Measurements from ENCODE around the gene UGT2B15.
"Not testable (repeated sequence)": the region's sequence is repeated elsewhere in the genome, so short reads cannot be mapped to it uniquely, and the experiment has no call there.

Gene UGT2B15
- total RNA-seq, result 0 reads per million in 4 experiments

DNA sequence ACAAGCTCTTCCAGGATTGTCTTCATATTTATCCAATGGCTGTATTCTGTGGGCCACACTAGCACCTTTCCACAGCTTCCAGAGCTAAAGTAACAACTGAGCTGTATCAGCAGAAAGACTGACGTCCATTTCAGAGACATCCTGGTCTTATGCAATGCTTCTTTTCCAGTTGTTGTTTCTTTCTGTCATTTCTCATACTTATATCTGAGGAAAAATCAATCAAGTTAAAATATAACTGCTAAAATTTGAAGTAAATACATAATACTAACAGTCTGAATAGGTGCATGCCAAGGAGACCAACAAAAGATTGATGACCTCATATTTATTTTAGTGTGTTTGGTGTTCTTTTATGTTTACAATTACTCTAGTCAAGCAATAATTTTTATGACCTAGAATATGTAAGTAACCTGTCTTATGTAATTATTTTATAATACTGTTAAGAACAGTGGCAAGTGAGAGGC, at the start of gene UGT2B15:
UGT2B15 (minus strand) TSS at position 174 of the 461 bp plus-strand sequence; CDS start at position 140, 34 bp downstream.
- DNase-seq, result not testable (repeated sequence)

DNA sequence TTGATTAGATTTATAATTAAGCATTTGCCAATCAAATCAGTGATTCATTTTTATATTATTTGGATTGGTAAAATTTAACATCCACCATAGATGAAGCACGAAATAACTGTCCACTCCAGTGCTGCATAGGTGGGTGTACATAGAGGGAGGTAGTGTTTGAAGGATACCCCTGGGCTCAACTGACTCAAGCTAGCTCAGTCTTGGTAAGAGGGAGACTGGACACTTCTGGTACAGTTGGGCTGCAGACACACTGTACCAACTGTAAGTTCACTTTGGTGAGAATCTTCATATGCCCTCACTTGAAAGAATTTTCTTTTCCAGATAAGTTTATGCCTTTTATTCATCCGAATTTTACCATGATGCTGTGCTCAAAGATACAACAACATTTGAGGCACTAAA, 48.6 kb upstream of the UGT2B15 start:
- no peak for DNase-seq

DNA sequence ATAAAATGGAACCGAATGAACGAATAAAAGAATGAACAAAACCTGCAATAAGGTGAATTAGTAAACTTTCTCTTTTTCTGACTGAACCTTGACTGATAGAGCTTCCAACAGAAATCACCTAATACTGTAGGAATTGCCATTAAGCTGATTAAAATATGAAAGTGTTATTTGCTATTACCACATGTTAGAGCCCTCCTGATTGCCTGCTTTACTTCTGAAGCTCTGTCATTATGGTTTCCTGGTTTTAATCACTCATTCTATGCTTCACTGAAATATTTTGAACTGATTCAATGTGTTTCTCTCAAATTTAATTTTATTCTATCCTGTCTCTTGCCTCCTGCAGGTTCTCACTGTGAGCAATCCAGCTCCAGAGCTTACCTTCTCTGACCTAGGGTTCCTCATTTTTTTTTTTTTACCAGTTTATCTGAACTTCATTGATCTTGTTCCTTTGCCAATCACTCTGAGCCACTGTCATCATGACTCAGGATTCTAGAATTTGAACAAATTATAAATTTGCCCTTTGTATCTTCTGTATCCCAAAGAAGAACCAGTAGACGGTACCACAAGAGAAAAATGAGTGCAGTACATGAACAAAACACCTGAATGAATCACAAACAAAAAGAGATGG, 48.1 kb upstream of the UGT2B15 start:
- no peak for DNase-seq

DNA sequence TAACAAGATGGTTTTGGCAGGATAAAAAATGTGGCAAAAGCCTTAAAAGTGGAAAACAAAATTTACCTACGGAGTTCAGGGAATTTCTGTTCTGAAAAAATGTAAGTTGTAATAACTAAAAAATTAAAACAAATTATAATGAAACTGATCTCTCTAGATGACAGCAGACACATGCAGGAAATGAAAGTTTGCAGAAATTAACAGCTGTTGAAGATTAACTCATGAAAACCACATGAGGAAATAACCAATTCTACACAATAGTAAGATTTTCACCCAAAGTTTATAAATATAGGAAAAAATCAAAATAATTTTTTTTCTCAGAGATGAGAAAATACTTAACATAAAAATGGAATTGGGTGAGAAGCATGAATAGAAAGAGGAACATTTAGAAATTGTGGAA, 47.5 kb upstream of the UGT2B15 start:
- no peak for DNase-seq

DNA sequence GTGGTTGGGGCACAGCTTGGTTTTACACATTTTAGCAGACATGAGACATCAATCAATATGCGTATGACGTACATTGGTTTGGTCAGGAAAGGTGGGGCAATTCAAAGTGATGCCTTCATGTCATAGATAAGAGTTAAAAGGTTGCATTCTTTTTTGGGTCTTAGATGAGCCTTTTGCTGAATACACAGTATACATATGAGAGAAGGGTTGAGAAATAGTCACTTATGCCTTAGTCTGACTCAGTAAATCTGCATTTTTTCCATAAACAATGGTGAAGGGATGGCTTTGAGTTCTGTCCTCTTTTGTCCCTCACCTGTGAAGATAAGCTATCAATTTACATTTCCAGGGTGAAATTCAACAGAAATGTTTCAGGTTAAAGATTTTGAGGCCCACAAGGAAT, 43.9 kb upstream of the UGT2B15 start:
- no peak for DNase-seq

DNA sequence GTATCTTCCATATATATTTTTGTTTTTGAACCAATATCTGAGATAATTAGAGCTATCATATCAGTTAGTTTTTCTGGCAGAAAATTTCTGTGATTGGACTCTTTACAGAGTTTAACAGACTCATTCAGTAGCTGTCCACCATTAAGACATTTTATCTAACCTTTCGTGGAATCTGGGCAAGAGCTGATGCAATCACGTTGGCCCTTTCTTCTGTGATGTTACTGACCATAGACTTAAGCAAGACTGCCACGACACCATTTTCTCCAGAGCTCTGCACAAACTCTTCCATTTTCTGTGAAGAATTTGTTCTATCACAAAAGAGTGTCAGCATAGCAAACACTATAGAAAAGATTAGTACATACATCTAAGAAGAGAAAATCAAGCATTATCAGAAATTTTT, 41.8 kb upstream of the UGT2B15 start:
- DNase-seq, result no peak

DNA sequence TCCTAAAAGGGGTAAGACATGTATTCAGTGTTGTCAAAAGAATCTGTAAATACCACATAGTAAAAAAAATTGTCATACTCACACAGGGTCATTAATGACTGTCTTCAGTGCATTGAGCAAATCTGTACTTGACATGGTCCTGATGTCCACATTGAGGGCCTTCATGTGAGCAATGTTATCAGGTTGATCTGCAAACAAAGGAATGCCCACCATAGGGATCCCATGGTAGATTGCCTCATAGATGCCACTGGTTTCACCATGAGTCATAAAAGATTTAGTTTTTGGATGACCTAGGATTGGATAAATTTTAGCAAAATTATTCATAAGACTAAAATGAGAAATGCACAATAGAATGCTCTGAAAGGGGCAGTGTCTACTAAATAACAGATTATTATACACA, 38.1 kb upstream of the UGT2B15 start:
- no peak for DNase-seq

DNA sequence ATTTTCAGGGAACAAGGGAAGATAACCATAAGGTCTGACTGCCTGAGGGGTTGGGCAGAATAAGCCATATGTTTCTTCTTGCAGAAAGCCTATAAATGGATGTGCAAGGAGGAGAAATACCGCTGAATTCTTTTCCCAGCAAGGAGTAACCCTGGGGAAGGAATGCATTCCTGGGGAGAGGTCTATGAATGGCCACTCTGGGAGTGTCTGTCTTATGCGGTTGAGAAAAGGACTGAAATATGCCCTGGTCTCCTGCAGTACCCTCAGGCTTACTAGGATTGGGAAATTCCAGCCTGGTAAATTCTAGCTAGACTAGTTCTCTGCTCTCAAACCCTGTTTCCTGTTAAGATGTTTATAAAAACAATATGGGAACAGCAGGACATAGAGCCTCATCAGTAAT, 32.7 kb upstream of the UGT2B15 start:
- DNase-seq, result not testable (repeated sequence)

DNA sequence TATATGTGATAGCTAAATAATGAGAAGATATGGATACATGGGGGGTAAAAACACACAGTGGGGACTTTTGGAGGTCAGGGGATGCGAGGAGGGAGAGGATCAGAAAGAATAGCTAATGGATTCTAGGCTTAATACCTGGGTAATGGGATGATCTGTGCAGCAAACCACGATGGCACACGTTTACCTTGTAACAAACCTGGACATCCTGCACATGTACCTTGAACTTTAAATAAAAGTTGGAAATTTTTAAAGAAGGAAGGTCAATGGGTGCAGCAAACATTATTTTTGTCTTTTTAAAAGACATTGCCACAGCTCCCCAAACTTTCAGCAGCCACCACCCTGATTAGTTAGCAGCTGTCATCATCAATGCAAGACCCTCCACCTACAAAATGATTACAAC, 29.7 kb upstream of the UGT2B15 start:
- no peak for DNase-seq

DNA sequence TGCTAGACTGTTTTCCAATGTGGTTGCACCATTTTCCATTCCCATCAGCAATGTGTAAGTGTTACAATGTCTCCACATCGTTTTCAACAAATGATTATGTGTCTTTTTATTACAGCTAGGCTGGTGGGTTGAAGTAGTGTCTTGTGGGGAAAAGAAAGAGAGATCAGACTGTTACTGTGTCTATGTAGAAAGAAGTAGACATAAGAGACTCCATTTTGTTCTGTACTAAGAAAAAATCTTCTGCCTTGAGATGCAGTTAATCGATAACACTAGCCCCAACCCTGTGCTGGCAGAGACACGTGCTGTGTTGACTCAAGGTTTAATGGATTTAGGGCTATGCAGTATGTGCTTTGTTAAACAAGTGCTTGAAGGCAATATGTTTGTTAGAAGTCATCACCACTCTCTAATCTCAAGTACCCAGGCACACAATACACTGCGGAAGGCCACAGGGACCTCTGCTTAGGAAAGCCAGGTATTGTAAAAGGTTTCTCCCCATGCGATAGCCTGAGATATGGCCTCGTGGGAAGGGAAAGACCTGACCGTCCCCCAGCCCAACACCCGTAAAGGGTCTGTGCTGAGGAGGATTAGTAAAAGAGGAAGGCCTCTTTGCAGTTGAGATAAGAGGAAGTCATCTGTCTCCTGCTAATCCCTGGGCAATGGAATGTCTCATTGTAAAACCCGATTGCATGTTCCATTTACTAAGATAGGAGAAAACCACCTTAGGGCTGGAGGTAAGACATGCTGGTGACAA, 23.0 kb upstream of the UGT2B15 start:
- DNase-seq, result no peak

DNA sequence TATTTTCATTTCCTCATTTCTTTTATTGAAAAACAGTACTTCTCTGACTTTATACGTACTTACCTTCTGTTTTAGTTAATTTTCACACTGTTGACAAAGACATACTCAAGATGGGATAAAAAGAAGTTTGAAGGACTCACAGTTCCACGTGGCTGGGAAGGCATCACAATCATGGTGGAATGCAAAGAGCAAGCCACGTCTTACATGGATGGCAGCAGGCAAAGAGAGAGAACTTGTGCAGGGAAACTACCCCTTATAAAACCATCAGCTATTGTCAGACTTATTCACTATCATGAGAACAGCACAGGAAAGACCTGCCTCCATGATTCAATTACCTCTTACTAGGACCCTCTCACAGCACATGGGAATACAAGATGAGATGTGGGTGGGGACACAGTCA, 20.7 kb upstream of the UGT2B15 start:
- DNase-seq, result no peak

DNA sequence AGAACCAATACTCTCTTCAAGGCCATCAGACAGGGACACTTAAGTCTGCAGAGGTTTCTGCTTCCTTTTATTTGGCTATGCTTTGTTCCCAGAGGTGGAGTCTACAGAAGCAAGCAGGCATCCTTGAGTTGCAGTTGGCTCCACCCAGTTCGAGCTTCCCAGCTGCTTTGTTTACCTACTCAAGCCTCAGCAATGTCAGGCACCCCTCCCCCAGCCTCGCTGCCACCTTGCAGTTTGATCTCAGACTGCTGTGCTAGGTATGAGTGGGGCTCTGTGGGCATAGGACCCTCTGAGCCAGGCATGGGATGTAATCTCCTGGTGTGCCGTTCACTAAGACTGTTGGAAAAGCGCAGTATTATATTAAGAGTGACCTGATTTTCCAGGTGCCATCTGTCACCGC, 12.6 kb upstream of the UGT2B15 start:
- no peak for DNase-seq

DNA sequence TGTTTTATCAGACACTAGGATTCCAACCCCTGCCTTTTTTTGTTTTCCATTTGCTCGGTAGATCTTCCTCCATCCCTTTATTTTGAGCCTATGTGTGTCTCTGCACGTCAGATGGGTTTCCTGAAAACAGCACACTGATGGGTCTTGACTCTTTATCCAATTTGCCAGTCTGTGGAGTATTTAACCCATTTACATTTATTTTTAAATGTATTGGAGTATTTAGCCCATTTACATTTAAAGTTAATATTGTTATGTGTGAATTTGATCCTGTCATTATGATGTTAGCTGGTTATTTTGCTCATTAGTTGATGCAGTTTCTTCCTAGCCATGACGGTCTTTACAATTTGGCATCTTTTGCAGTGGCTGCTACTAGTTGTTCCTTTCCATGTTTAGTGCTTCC, 10.8 kb upstream of the UGT2B15 start:
- DNase-seq, result not testable (repeated sequence)

DNA sequence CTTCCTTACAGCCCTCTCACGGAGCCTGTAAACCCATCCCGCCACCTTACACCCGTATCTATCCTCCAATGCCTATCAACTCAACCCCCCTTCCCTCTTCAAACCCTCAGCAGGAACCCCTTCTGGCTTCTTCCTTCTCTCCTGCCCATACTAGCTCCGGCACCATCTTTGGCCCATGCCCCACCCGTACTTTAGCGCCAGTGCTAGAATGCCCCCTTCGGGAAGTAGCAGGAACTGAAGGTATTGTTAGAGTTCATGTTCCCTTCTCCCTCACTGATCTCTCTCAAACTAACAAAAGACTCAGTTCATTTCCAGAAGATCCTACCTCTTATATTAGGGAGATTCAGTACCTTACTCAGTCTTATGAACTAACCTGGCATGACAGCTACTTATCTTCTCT, 2.7 kb upstream of the UGT2B15 start:
- no peak for DNase-seq

DNA sequence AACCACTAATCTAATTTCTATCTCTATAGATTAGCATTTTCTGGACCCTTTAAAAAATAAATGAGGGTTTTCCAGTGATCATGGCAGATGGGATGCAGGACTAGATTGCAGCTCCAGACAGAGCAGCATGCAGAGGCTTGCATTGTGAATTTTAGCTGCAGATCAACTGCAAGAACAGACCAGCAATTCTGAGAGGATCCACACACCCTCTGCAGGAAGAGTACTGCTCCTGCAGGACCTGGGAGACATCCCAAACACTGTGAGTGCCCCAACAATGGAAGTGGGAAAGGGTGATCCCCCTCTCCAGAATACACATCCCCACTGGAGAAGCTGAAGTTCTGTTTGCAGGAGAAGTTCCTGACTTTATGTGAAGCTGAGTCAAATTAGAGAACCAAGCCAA, 765 bp upstream of the UGT2B15 start:
- DNase-seq, result not testable (repeated sequence)

DNA sequence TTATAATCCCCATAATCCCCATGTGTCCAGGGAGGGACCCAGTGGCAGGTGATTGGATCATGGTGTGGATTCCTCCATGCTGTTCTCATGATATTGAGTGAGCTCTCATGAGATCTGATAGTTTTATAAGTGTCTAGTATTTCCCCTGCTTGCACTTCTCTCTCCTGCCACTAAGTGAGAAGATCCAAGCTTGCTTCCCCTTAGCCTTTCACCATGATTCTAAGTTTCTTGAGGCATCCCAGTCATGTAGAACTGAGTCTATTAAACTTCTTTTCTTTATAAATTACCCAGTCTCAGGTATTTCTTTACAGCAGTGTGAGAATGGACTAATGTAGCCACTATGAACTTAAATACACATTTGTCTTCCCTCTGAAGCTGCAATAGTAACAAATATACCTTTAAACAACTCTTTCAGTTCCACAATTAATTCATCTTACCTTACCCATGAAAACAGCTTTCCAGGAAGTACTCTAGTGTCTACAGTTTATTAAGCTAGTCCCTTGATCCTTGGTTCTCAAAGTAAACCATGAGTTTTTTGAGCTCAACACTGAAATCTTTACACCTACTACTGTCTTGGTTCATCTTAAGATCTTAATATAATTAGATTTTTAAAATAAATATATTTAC, 1.8 kb downstream of the UGT2B15 start:
- DNase-seq, result not testable (repeated sequence)

DNA sequence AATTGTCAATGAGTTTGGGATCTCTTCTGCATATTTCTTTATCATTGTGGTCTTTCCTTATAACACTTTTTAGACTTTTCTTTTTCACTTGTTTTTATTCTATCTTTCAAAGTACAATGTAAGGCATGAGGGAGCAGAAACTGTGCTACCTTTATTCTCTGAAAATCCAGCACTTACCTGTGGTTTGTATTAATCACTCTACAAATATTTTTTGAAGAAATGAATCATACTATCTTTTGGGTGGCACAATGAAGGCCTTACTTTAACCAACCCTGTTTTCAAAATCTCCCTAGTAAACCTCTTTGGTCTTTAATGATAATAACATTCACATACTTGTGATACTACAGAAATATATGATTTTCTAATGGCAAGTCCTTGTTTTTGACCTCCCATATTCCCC, 2.9 kb downstream of the UGT2B15 start:
- DNase-seq, result not testable (repeated sequence)

DNA sequence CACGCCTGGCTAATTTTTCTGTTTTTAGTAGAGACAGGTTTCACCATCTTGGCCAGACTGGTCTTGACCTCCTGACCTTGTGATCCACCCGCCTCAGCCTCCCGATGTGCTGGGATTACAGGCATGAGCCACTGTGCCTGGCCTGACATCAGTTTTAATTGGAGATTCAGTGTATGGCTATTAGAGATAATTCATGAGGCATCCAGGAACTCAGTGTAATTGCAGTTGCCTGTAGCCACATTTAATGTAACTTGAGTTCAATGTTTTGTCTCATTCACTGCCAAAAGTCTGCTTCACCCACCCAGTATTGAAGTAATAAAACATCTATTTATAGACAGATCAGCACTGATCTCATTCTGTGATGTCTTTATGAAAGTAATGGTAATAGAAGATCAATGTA, 5.7 kb downstream of the UGT2B15 start:
- DNase-seq, result not testable (repeated sequence)

DNA sequence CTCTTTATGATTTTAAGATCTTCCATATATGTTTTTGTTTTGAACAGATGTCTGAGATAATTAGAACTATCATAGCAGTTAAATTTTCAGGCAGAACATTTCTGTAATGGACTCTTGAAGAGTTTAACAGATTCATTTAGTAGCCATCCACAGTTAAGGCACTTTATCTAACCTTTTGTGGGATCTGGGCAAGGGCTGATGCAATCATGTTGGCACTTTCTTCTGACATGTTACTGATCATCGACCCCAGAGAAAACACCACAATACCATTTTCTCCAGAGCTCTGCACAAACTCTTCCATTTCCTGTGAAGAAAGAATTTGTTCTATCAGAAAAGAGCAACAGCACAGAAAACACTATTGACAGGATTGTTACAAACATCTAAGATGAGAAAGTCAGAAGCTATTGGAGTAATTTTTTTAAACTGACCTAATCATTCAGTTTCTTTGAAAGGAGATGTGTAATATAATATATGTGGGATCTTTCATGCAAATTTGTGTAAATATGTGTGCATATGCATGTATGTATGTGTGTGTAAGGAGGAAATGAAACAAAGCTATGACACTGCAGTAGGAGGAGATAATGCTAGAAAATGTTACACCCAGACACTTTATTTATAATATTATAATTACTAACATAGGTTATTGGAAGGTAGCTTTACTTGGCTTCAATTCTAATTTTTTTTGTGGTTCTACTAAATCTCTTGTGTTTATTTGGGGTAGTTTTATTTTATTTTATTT, 7.4 kb downstream of the UGT2B15 start:
- not testable (repeated sequence) for DNase-seq

DNA sequence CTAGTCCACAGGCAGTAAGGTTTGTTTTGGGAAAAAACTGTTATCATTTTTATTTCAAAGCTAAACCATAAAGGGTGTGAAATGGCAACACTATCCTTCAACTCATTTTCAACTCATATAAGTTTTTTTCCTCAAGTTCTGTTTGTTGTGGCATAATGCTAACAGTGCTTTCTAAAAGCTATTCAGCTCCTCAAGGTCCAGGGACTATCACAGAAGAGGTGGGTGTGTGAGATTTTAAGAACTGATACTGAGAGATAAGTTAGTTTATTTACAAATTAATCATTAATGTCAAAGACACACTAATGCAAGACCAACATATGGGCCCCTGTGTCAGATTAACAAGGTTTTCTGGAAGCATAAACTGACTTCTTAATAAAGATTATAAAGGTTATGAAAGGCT, 11.8 kb downstream of the UGT2B15 start:
- no peak for DNase-seq

DNA sequence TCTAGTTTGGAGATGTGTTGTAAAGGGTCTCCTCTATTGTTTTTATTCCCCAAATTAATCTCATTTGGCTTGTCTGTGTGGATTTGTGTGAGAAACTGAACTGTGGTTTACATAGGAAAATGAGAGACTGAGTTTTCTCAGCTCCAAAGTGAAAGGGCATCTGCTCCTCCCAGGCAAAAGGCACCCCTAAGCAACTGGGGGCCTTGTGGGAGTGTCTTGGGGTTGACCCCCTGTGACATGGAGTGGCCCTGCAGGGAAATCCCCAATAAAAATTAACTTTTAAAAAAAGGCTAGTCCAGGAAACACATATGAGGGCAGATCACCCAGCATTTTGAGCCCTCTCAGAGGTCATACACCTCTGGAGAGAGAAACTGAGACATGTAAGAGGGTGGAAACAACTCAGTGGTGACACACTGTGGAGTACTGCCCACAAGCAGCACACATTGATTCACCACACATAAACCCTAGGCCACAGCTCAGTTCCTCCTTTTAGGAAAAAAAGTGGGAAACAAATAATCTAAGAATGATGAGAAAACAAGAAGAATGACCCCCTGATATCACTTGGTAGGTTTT, 13.3 kb downstream of the UGT2B15 start:
- not testable (repeated sequence) for DNase-seq

DNA sequence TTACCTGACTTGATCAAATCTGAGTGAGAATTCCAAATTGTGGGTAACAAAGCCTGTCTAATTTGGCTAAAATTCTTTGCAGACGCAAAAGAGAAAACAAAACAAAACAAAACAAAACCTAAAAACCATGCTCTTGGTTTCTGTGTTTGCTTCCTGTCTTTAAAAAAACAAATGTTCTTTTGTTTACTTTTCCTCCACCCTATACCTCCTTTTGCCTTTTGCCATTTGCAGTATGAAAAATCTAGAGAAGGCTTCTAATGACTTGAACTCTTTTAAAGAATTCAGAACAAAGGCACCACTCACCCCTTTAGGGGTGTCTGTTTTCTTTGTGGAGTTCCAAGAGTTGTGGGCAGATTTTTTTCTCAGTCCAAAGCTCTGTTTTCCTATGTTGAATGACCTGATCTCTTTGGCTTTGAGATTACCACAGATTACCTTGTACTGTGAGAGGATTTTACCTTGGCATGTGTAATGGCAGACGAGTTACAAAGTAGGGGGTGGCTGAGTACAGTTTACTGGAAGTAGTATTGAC, 13.9 kb downstream of the UGT2B15 start:
- not testable (repeated sequence) for DNase-seq

All from effector CD8-positive, alpha-beta T cell (primary cell).